Measurements from ENCODE around the gene CD8A.
"Not testable (repeated sequence)": the region's sequence is repeated elsewhere in the genome, so short reads cannot be mapped to it uniquely, and the experiment has no call there.

The CD8A gene

GRCh38 chr2:86790676-86791572 is at the start of gene CD8A:
Gene CD8A (minus strand): TSS chr2:86790913. CDS start chr2:86790825, 88 bp downstream.
- DNase-seq: no peak

- not testable (repeated sequence) for DNase-seq
These were observed 49.3 kb upstream of the CD8A start for GRCh38 chr2:86839871-86840548.

GRCh38 chr2:86839455-86839854 is 48.7 kb upstream of the CD8A start:
- DNase-seq: not testable (repeated sequence)

GRCh38 chr2:86837714-86838113 is 47.0 kb upstream of the CD8A start:
- not testable (repeated sequence) for DNase-seq

- DNase-seq: not testable (repeated sequence)
These were observed 46.4 kb upstream of the CD8A start for GRCh38 chr2:86836915-86837695.

GRCh38 chr2:86835548-86835889 is 44.8 kb upstream of the CD8A start:
- DNase-seq: not testable (repeated sequence)

GRCh38 chr2:86833315-86833714 is 42.6 kb upstream of the CD8A start:
- no peak for DNase-seq

- no peak for DNase-seq
These were observed 41.8 kb upstream of the CD8A start for GRCh38 chr2:86832334-86833096.

- no peak for DNase-seq
These were observed 40.8 kb upstream of the CD8A start for GRCh38 chr2:86831537-86831936.

- DNase-seq: no peak
These were observed 36.2 kb upstream of the CD8A start for GRCh38 chr2:86826951-86827350.

GRCh38 chr2:86825693-86826381 is 35.1 kb upstream of the CD8A start:
- DNase-seq: no peak

- no peak for DNase-seq
These were observed 34.5 kb upstream of the CD8A start for GRCh38 chr2:86825036-86825692.

- no peak for DNase-seq
These were observed 32.1 kb upstream of the CD8A start for GRCh38 chr2:86822668-86823345.

GRCh38 chr2:86821842-86822241 is 31.1 kb upstream of the CD8A start:
- no peak for DNase-seq

GRCh38 chr2:86821306-86821705 is 30.6 kb upstream of the CD8A start:
- DNase-seq: no peak

GRCh38 chr2:86818957-86819356 is 28.2 kb upstream of the CD8A start:
- DNase-seq: no peak

GRCh38 chr2:86818114-86818801 is 27.5 kb upstream of the CD8A start:
- DNase-seq: no peak

- DNase-seq: no peak
These were observed 24.9 kb upstream of the CD8A start for GRCh38 chr2:86815611-86816010.

- DNase-seq: no peak
These were observed 18.9 kb upstream of the CD8A start for GRCh38 chr2:86809481-86810121.
